NCI-H2081 treated with DMSO at 0.1 percent for 48 hours (cell line): ENCODE results near the gene PRSS27.
A peak's percentile ranks its signal among the peaks of the same experiment; 100 is the strongest.
"Not testable (repeated sequence)": the region's sequence is repeated elsewhere in the genome, so short reads cannot be mapped to it uniquely, and the experiment has no call there.

Experiments
- DNase-seq: peaks from one replicate; lab custom pipeline; 2025; lab: John Stamatoyannopoulos, UW

Gene PRSS27

DNA sequence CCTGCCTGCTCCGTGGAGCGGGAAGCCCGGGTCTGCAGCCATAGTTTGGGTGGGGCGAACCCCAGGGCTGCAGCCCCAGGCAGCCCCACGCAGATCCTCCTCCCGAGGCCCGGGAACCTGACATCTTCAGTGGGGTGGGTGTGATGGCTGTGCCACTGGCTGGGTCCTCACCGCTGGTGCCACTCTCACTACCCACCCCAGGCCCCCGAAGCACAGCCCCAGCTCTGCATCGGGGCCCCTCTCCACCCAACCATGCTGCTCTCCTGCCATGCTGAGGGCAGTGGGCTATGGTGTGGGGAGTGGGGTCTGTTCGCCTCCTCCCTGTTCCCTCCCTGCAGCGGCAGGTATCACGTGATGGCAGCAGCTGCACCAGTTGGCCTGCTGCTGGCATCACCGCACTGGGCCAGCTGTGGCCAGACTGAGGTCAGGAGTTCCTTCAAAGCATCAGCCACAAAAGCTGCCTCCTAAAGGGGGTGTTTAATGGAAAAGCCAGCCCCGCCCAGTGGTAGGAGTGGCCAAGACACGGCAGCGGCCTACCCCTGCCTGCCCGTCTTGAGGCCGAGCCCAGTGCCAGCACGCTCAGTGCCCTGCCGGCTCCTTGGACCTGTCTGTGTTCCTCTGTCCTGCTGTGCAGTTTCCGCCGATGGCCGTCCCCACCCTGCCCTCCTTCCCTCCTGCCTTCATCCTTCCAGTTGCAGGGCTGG is 26.9 kb downstream of the PRSS27 start:
- DNase-seq, result no peak

DNA sequence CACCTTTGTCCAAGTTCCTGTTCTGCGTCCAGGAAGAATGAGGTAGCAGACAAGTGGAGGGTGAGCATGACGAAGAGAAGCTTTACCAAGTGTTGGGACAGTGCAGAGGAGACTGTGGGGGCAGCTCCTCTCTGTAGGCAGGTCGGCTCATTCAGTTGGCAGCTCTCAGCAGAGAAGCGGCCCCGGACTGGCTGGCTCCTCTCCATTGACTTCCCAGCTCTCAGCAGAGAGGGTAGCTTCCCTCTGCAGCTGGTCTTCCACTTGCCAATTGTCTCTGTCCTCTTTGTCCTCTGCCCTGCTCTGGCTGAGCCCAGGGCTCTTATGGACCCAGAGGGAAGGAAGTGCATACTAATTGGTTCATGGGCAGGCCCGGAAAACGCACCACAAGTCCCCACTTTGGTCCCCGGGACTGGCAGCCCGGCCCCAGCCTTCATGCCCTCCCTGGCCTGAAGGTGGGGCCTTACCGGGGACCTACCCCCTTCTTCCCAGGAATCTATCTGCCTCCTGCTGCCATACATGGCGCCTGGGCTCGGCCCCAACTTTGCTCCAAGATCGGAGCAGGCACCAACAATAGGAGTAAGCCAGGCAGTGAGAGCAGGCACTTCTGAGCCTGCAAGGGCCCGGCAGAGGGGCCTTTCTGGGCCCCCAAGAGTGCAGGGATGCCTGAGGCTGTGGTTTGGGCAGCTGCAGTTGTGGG is 27.6 kb downstream of the PRSS27 start:
- DNase-seq, result no peak

DNA sequence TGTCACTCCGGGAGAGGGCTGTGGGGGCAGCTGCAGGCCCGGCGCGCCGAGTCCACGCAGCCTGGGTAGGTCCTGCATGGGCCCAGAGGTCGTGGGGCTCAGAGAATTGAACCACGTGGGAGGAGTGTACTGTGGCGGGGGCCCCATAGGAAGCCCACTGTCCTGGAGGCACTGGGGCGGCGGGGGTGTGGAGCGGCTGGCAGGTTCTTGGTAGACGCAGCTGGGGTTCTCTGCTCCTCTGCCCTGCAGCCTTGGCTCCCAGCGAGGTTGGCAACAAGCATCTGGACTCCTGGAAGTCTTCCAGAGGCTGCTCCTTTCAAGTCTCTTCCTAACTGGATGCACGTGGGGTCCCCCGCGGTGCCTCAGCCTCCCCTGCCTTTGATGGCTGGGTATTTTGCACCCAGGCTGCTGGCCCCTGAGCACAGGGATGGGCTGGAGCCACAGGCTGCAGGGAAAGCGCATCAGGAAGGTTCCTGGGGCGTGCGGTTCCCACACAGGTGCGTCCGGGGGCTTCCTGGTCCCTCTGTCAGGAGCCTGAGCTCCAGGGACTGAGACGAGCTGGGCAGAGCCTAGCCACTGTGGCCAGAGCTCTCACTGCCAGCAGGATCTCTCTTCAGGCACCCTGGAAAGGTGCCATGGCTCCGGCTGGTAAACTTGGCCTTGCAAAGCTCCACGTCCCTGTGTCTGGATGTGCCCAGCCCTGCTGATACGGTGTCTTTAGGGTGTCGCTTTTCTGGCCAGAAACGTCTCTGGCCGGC is 28.4 kb downstream of the PRSS27 start:
- DNase-seq, result no peak

DNA sequence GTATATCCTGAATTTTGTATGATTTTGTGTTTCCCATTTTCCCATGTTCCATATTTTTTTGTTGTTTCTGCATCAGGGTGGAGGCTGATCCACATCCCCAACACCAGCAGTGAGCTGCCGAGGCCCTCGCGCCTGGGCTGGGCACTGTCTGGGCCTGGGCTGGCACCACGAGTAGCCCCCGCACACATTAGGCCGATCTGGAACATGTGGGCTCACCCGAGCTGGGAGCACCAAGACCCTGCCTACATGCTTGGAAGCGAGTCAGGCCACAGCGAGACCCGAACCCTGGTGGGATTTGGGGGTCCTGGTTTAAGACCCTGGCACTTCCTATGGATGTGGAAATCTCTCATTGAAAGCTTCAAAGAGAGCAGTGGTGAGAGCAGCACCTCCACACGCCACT is 29.2 kb downstream of the PRSS27 start:
- DNase-seq, result no peak

DNA sequence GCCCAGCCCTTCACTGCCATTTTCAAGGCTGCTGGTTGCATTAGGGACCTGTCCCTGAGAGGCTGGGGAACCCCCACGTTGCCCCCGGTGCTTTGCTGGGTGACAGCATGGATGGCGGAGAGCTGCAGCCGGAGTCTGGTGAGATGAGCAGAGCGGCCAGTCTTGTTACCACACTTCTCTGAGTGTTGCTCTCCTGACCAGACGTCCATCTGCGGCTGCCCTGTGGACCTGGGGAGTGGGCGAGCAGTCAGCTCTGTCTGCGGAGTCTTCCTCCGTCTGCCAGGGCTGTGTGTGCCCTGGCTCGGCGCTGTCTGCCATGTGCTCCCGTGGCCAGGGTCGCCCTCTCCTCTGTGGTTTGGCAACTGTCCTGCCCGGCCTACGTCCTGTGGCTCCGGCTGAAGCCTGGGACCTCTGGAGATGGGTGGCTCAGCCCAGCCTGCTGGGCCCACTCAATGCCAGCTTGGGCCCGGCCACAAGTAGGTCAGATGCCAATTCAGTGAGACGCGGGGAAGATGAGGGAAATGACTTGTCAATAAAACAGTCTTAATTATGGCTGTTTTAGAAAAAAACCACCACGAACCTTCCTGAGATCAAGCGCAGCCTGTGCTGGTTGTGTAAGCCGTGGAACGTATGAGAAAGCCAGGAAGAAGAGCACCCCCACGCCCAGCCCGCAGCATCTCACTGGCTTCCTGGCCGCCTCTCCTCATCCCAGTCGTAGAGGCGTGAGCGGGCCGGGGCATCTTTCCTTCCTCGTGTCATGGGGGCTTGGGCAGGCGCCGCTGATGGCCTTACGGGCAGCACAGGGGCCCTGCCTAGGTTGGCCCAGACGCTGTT is 29.8 kb downstream of the PRSS27 start:
- no peak for DNase-seq

DNA sequence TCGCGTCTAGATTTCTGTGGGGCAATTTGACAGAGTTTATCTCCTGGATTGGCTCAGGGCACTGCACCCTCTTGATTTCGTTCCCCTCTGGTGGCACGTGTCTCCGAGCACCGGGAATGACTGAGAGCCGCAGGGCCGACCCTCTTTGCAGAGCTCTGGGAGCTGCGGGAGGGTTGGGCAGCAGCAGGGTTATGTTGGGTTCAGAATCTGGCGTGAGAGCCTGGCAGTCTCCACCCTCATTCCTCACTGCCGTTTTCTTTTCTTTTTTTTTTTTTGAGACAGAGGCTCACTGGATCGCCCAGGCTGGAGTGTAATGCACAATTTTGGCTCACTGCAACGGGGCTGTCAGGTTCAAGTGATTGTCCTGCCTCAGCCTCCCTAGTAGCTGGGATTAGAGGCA is 30.6 kb downstream of the PRSS27 start:
- not testable (repeated sequence) for DNase-seq

DNA sequence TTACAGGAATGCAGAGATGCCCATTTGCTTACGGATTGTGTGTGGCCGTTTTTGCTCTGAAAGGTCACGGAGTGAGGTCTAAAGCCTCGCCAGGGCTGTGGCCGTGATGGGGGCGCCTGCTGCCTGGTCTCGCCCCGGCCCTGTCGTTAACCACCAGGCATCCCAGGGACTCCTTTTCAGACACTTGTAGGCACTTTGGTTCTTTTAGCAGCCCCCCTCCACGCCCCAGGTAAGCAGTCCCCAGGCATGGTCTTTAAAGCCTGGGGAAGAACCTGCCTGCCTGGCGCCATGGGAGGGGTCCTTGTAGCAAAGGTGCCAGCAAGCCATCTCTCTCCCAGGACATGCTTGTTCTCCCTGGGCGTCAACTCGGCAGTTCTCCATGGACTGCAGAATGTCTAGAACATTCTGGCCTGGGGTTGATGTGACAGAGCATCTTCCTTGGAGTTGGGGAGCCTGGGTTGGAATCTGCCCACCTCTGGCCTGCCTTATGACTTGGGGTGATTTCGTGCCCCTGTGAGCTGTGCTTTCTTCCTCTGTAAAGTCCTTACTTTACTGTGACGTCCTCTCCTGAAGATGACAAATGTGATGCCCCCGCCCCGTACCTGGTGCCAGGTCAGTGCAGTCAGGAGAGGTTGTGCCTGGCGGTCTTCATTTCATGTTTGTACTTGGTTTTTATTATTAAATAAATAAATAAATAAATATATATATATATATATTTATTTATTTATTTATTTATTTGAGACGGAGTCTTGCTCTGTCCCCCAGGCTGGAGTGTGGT is 32.3 kb downstream of the PRSS27 start:
- DNase-seq, result no peak

DNA sequence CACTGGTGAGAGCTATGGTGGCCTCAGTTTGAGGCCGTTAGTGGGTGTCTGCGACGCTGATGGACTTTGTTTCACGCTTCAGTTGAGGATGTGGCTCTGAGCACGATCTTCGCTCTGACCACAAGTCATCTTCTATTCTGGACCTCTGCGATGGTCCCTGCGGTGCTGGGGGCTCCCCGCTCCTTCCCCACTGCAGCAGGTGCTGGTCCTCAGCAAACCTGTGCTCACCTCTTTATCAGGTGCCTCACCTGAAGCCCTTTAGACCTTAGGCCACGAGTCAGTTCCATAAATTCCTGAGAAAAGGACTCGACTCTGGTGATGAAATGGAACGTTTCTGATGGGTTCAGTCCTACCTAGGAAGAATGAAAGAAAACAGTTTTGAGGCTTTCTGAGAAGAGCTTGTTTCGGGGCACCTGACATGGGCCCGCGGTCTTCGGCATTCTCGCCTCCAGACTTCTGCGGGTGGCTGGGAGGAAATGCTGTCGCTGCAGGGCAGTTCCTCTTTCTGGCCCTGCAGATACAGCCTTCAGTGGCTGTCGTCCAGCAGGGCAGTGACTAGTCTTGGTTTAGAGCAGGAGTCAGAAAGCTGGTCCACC is 33.0 kb downstream of the PRSS27 start:
- DNase-seq, result no peak

DNA sequence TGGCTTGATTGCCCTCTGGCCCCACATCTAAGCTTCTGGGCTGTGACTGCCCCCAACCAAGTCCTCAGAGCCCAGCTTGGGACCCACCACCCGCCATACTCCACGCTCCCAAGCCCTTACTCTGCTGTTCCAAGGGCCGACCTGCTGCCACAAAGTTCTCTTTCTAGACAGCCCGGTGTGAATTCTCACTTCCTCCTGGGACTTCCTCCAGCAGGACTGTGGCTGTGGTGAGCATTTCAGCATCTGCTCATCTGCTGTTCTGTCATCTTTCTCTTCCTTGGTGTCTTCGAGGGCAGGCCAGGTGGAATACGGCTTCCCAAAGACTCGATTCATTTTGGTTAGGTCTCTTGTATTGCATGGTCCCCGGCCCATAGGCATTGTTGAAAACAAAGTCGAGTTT is 33.9 kb downstream of the PRSS27 start:
- DNase-seq, result not testable (repeated sequence)

DNA sequence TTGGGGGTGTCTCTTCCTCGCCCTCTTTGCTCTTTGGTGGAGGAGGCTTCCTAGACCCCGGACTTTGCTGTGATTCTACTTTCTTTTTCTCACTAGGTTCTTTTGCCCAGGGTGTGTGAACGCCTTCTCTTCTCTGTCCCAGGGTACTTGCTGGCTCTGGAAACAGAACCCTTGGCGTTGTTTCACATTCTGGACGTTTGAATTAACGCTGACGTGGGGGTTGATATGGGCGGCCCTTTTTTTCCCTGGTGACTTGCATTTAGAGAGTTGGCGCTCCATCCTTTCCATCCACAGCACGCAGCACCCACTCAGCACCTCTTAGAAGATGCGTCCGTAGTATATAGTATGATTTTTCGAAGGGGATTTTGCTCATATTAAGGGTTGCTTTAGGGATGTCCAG is 37.0 kb downstream of the PRSS27 start:
- DNase-seq, result not testable (repeated sequence)

DNA sequence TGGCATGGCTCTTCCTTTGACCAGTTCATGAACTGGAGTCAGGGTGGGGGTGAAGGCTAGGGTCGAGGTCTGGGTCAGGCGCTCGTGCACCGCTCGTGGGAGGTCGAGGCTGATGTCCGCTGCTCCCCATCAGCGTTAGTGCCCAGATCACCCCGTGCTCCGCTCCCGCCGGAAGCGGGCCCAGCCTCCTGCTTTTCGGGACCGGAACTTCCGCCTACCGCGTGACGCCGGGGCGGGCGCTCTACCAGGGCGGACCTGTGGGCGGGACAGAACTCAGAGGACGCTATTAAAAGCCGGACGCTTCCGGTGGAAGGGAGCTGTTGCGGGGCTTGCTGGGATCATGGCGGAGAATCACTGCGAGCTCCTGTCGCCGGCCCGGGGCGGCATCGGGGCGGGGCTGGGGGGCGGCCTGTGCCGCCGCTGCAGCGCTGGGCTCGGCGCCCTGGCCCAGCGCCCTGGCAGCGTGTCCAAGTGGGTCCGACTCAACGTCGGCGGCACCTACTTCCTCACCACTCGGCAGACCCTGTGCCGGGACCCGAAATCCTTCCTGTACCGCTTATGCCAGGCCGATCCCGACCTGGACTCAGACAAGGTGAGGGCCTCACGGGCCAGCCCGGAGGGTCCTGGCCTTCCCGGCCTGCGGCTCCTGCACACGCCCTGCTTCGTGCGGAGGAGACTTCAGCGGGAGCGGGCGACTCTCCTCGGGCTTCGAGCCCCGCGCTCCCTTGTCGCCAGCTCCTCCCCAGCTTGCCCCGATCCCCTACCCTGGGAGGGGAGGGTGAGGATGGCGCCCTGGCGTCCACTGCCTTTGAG is 37.6 kb downstream of the PRSS27 start, which contains the start of gene KCTD5:
KCTD5 (plus strand) TSS at position 315 of the 813 bp plus-strand sequence; CDS start at position 341, 26 bp downstream.
- peak; percentile 78 for DNase-seq

DNA sequence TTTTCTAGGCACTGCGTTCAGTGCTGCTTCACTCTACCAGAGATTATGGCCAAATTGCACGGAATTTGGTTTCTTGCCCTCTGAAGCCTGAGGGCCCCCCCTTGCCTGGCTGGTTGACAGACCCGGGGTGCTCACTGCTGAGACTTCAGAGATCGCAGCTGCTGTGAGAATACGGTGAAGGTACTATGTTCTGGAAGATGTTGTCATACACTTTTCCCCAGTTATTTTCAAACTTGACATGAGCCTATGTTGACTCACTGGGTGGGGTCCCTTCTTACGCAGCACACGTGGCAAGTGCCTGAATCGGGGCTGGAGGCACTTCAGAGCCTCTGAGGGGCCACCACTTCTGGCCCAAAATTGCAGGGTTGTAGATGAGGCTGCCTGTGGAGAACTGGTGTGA is 39.7 kb downstream of the PRSS27 start:
- DNase-seq, result not testable (repeated sequence)

DNA sequence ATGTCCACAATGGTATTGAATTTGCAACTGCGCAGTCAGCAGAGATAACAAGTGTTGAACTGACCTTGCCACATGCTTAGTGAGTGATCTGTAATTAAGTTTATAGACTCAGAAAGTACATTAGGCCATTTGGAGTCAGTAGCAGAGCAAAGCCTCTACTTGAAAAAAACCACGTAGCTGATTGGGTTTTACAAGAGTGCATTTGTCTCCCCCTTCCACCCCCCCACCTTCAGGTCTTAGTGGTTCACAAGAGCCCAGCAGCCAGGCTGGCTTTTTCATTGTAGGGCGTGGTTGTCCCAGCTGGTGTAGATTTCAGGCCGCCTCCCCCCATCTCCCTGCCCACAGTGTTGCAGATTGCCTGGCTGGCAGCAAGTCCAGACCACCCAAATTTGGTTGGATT is 40.1 kb downstream of the PRSS27 start:
- not testable (repeated sequence) for DNase-seq

DNA sequence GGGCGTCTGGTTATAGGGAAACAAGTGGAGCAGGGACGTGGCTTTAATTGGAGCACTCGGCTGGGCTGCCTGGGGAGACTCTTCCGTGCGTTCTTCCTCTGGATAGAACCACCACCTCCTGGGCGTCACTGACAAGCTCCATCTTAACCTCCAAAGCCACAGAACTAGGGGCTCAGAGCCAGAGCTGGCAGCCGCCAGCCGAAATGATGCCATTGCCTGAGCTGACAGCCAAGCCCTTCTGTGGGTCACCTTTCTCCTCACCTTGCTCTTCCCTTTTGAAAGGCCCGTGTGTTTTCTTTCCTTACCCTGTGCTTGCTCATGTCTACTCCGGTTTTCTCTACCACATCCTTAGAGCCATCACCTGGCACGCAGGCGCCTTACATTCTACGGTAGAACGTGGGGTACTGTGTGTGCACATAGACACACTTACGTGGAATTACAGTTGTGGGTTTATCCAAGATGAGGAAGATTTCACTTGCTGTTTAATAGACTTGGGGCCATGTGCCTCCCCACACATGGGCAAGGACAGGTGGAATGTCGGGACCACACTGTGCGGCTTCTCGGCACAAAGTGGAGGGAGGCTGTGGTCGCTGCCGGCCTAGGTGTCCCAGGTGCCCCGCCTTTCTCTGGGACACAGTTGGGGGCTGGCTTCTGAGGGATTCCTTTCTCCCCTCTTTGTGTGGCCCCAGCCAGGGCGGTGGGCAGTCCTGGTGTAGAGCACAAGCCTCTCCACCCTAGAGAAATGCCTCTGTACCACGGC is 41.6 kb downstream of the PRSS27 start:
- not testable (repeated sequence) for DNase-seq

DNA sequence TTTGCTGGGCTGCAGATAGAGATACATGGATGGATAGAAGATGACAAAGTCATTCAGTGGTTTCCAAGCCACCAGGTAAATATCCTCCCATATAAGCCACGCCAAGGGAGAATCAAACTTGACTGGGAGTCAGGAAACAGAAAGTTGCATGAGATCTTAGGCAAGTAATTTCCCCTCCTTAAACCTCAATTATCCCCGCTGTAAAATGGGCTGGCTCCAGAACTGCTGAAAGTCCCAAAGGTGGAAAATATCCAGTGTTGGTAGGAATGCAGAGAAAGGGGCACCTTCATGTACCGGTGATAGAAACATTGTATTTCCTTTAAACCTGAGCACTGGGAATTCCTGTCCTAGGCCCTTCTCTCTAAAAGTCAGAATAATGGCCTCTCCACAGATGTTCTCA is 43.1 kb downstream of the PRSS27 start:
- not testable (repeated sequence) for DNase-seq

DNA sequence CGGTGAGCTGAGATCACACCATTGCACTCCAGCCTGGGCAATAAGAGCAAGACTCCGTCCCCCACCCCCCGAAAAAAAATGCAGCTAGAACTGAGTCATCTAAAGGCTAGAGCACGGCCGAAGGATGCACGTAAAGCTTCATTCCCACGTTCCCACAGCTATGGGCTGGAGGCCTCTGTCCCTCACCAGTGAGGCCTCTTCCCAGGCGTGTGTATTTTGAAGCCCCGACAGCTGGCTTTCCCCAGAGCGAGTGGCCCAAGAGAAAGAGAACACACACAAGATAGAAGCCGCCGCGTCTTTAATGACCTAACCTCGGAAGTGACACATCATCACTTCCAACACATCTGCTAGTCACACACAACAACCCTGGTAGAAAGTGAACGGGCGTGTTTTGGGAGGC is 44.3 kb downstream of the PRSS27 start:
- no peak for DNase-seq

DNA sequence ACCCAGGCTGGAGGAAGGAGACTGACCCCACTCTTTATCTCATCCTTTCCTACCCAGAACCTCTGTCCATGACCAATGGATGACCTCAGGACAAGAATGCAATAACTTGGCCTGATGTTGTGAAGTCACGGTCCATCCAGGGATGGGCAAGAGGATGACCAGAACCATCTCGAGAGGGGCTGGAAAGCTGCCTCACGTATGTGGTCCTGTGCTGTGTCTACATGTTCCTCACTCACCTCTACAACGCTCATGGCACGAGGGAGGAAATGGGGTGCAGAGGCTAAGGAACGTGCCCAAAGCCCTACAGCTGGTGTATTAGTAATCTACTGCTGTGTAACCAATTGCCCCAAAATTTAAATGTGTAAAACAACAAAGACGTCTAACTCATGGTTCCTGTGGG is 45.0 kb downstream of the PRSS27 start:
- DNase-seq, result no peak

DNA sequence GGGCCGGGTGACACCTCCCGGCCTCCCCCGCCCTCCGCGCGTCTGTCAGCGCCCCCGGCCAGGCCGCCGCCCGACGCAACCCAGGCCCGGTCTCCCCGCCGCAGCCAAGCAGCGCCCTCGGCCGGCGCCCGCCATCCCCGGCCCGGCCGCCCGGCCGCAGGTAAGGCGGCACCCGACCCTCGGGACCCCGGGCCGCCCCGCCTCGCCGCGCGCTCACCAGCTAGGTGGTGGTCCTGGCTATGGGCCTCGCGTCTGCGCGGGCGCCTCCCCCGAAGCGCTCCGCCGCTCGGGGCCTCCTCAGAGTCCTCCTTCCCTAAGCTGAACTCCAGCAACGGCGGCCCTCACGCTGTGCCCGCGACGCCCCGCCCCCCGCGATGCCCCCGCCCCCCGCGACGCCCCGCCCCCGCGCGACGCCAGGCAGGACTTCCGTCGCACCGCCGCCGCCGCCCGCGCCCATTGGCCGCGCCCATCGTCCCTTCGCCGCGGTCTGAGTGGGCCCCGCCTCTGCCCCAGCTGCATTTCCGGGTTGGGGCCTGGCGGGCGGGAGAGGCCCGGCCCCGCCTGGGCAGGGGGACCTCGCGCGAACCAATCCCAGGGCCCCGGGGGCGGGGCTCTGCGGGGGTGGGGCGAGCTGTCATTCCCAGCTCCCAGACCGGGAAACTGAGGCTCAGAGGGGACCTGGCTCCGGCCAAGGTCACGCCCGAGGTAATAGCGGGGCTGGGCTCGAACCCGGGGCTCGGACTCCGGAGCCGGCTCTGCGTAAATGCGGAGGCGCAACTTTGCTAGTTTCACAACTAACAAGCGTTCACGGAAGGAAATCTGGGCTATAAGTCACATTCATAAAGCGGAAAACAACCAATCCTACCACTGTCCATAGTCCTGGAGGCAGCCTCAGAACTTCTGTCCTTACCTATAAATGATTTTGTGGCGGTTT is 46.7 kb downstream of the PRSS27 start:
- peak; percentile 53 for DNase-seq
